Neural crest cell (in vitro differentiated cells): ENCODE measurements around the gene PIWIL4. TPM values are rescaled to one million over a fixed set of nuclear protein-coding genes. Genes with fewer than 3 reads are reported as not detected.

Source experiments
- DNase-seq: peaks from one replicate; pipeline ENCODE4 v3.0.0; 2021; ENCODE audit warnings: low read depth, mixed read lengths, low spot score
- H3K27ac Mint-ChIP-seq: one replicate; pipeline ENCODE4 v1.8.0; 2021; ENCODE audit warnings: mild to moderate bottlenecking, mixed read lengths; ENCODE audit not compliant: unreplicated experiment
- H3K27me3 Mint-ChIP-seq: 2 replicates; pipeline ENCODE4 v1.8.0; 2021; ENCODE audit warnings: low read depth, mild to moderate bottlenecking, mixed read lengths
- H3K36me3 Mint-ChIP-seq: 2 replicates; pipeline ENCODE4 v1.8.0; 2021; ENCODE audit warnings: low read depth, mild to moderate bottlenecking, mixed read lengths
- H3K4me1 Mint-ChIP-seq: 2 replicates; pipeline ENCODE4 v1.8.0; 2021; ENCODE audit warnings: mixed read lengths
- H3K4me3 Mint-ChIP-seq: one replicate; pipeline ENCODE4 v1.8.0; 2021; ENCODE audit warnings: mild to moderate bottlenecking, mixed read lengths
- H3K9me3 Mint-ChIP-seq: 2 replicates; pipeline ENCODE4 v1.8.0; 2021; ENCODE audit warnings: mixed read lengths
- total RNA-seq: library from RNA; stranded (reverse); gene quantifications from 2 replicates; pipeline ENCODE4 v1.2.1, GENCODE V29; 2021
- TF ChIP-seq, protein P1 (sequence below): fragments of 200-600 bp; sonication (generic); conservative IDR thresholded peaks from 2 replicates; pipeline ENCODE4 v1.5.0; 2021; ENCODE audit warnings: antibody characterized with exemption, mild to moderate bottlenecking

Gene PIWIL4
- total RNA-seq, 1 donor from 2014 or later, result 0.72 TPM

DNA sequence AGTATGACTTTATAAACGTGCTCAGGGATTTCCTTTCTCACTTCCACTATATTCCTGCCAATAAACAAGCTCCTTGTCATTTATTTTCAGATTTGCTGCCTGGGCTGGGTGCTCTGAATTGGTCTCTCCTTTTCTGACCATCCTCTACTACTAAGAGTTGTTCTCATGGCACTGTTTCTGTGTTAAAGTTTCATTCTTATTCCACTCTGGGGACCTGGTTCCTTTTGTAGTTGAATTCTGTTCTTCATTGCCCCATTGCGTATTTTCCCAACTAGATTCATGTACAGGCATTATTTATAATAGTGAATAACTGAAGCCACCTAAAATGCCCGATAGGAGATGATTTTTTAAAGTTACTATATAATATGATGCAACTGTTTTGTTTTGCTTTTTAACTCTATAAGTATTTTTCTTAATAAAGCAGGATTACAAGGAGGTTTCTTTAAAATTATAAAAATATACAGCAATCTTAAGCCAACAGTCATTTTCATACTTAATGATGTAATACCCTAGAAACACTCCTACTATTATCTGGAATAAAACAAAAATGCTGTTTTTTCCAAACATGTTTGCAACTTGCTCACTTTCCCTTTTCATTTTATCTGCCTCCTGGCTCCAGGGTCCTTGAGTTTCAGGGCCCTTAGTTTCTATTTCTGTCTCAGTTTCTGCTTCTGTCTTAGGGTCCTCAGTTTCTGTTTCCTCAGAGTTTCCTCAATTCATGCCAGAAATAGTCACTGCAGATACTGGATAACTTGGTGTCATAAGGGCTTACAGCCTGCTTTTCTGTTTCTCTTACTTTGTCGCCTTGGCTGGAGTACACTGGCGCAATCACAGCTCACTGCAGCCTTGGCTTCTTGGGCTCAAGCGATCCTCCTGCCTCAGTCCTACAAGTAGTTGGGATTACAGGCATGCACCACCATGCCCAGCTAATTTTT, 33.2 kb upstream of the PIWIL4 start:
- H3K9me3 Mint-ChIP-seq, result peaks cover 2% of the 10 kb centered on the region
- no peak overlapping the region for H3K27ac Mint-ChIP-seq
- TF ChIP-seq, protein P1, sequence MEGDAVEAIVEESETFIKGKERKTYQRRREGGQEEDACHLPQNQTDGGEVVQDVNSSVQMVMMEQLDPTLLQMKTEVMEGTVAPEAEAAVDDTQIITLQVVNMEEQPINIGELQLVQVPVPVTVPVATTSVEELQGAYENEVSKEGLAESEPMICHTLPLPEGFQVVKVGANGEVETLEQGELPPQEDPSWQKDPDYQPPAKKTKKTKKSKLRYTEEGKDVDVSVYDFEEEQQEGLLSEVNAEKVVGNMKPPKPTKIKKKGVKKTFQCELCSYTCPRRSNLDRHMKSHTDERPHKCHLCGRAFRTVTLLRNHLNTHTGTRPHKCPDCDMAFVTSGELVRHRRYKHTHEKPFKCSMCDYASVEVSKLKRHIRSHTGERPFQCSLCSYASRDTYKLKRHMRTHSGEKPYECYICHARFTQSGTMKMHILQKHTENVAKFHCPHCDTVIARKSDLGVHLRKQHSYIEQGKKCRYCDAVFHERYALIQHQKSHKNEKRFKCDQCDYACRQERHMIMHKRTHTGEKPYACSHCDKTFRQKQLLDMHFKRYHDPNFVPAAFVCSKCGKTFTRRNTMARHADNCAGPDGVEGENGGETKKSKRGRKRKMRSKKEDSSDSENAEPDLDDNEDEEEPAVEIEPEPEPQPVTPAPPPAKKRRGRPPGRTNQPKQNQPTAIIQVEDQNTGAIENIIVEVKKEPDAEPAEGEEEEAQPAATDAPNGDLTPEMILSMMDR, result no peak
- DNase-seq, result no peak
- H3K4me1 Mint-ChIP-seq, result no peaks in the 10 kb centered on the region
- H3K36me3 Mint-ChIP-seq, result no peaks in the 10 kb centered on the region
- peaks cover 4% of the 10 kb centered on the region for H3K27me3 Mint-ChIP-seq
- H3K4me3 Mint-ChIP-seq, result no peak overlapping the region

DNA sequence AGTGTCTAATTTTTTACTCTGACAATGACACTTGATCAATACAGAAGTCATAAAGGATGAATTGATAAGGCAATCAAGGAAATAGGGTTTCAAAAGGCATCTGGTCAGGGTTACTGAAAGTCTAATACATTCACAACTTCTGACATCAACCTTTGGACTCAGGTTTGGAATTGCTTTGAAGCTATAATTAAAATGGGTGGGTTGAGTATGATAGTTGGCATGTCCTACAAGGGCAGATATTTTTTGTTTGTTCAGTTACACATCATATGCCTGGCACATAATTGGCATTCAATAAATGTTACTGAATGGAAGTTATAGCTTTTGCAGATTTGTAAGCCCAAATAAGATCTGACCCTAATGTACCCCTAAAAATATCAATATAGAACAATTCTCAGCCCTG, 30.8 kb upstream of the PIWIL4 start:
- no peak for DNase-seq
- H3K4me1 Mint-ChIP-seq, result no peaks in the 10 kb centered on the region
- no peaks in the 10 kb centered on the region for H3K36me3 Mint-ChIP-seq
- H3K9me3 Mint-ChIP-seq, result no peaks in the 10 kb centered on the region
- TF ChIP-seq, protein P1, result no peak
- no peak overlapping the region for H3K27ac Mint-ChIP-seq
- peaks cover 5% of the 10 kb centered on the region for H3K27me3 Mint-ChIP-seq
- no peak overlapping the region for H3K4me3 Mint-ChIP-seq

DNA sequence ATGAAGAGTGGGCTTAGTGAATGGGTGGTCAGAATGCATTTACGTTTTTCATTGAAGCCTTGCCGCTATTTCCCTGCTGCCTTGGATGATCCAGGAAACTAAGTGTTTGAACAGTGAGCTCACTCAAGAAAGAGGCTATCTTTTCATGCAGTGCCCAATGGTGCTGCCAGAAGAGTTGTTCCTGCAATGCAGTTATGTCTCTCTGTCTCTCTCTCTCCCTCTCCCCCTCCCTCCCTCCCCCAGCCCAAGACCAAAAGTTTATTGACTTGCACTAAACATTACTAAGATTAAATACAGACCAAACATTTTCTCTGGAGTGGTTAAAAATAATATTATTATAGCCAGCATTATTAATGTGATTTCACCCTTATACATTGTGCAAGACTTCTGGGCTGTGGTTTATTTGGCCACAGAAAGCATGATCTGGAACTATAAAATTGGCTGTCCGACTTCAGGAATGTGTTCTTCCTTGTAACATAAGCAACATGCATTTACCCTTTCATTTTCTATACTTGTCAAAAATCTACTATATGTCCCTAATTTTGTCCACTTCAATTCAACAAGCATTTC, 30.1 kb upstream of the PIWIL4 start:
- DNase-seq, result no peak
- H3K27me3 Mint-ChIP-seq, result peaks cover 12% of the 10 kb centered on the region
- no peak overlapping the region for H3K27ac Mint-ChIP-seq
- no peaks in the 10 kb centered on the region for H3K9me3 Mint-ChIP-seq
- H3K4me1 Mint-ChIP-seq, result no peaks in the 10 kb centered on the region
- no peaks in the 10 kb centered on the region for H3K36me3 Mint-ChIP-seq
- TF ChIP-seq, protein P1, result no peak
- H3K4me3 Mint-ChIP-seq, result no peak overlapping the region

DNA sequence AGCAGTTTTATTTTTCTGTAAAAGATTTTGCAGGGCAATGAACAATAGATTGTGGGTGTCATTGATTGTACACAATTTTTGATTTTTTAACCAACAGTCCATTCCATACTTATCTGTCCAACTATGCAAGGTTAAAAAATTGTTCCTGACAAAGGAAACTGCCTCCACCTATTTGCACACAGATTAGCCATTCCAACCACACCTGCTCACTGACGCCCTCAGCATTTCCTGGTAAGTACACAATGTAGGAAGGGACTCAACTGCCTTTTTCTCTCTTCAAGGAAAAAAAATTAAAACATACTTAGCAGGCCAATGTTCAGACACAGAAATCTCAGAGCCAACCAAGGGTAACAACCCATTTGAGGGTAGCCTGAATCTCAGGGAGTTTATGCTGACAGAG, 27.7 kb upstream of the PIWIL4 start:
- TF ChIP-seq, protein P1, result no peak
- no peak for DNase-seq
- Mint-ChIP-seq H3K27me3 (peaks cover 10% of the 10 kb centered on the region), H3K4me1 (peaks cover 10% of the 10 kb centered on the region), H3K9me3 (no peaks in the 10 kb centered on the region), H3K36me3 (no peaks in the 10 kb centered on the region), H3K4me3 (no peak overlapping the region), H3K27ac (no peak overlapping the region)

DNA sequence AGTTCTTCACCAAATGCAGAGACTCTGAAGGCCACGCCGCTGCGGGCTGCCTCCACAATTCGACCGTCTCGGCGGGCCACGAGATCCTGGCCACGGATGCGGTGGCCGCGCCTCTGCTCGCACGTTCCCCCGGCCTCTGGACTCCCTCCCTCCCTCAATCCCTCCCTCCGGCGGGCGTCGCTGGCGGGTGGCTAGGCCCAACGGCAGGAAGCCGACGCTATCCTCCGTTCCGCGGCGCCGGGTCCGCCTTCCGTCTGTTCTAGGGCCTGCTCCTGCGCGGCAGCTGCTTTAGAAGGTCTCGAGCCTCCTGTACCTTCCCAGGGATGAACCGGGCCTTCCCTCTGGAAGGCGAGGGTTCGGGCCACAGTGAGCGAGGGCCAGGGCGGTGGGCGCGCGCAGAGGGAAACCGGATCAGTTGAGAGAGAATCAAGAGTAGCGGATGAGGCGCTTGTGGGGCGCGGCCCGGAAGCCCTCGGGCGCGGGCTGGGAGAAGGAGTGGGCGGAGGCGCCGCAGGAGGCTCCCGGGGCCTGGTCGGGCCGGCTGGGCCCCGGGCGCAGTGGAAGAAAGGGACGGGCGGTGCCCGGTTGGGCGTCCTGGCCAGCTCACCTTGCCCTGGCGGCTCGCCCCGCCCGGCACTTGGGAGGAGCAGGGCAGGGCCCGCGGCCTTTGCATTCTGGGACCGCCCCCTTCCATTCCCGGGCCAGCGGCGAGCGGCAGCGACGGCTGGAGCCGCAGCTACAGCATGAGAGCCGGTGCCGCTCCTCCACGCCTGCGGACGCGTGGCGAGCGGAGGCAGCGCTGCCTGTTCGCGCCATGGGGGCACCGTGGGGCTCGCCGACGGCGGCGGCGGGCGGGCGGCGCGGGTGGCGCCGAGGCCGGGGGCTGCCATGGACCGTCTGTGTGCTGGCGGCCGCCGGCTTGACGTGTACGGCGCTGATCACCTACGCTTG, 23.2 kb upstream of the PIWIL4 start, which contains the start of gene FUT4:
FUT4 (plus strand) TSS at position 227 of the 951 bp plus-strand sequence; CDS start at position 440, 213 bp downstream.
- no peaks in the 10 kb centered on the region for H3K9me3 Mint-ChIP-seq
- peak; percentile 70 for DNase-seq
- peak within 1 kb of the TSS; percentile 92 for H3K4me3 Mint-ChIP-seq
- H3K36me3 Mint-ChIP-seq, result peaks cover 2% of the 10 kb centered on the region
- peak within 1 kb of the TSS; percentile 99 for H3K27ac Mint-ChIP-seq
- peaks cover 31% of the 10 kb centered on the region for H3K4me1 Mint-ChIP-seq
- TF ChIP-seq, protein P1, result peak; percentile 7
- peaks cover 11% of the 10 kb centered on the region for H3K27me3 Mint-ChIP-seq
